ENCODE measurements around the gene MB. TPM values are rescaled to one million over a fixed set of nuclear protein-coding genes. Genes with fewer than 3 reads are reported as not detected.

MB gene
- total RNA-seq, 1 donor from 2014 or later, result not detected

DNA sequence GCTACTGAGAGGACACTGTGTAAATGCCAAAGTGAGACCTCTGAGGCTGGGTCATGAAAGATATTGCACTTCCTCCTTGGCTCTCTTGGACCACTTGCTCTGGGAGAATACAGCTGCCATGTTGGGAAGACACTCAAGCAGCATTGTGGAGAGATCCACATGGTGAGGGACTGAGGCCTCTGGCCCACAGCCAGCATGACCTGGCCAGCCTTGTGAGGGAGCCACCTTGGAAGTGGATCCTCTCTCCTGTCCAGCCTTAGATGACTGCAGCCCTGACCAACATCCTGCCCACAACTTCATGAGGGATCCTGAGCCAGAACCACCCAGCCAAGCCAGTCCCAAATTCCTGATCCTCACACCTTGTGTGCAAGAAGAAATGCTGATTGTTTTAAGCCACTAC, 30.4 kb downstream of the MB start:
- TF ChIP-seq, protein P1, sequence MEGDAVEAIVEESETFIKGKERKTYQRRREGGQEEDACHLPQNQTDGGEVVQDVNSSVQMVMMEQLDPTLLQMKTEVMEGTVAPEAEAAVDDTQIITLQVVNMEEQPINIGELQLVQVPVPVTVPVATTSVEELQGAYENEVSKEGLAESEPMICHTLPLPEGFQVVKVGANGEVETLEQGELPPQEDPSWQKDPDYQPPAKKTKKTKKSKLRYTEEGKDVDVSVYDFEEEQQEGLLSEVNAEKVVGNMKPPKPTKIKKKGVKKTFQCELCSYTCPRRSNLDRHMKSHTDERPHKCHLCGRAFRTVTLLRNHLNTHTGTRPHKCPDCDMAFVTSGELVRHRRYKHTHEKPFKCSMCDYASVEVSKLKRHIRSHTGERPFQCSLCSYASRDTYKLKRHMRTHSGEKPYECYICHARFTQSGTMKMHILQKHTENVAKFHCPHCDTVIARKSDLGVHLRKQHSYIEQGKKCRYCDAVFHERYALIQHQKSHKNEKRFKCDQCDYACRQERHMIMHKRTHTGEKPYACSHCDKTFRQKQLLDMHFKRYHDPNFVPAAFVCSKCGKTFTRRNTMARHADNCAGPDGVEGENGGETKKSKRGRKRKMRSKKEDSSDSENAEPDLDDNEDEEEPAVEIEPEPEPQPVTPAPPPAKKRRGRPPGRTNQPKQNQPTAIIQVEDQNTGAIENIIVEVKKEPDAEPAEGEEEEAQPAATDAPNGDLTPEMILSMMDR (IDR thresholded peaks at IDR 0.05), result no peak
- TF ChIP-seq EZH2phosphoT487 (IDR thresholded peaks at IDR 0.05) (no peak), EZH2 (IDR thresholded peaks at IDR 0.05) (no peak)
- Histone ChIP-seq H3K9ac (no peak overlapping the region), H3K36me3 (no peaks in the 10 kb centered on the region), H3F3A (ENCODE audit: low read depth) (no peaks in the 10 kb centered on the region), H3K4me2 (no peak overlapping the region), H3K9me3 (ENCODE audit: low read depth) (no peaks in the 10 kb centered on the region), H4K20me1 (ENCODE audit: low read depth) (no peaks in the 10 kb centered on the region), H3K79me2 (ENCODE audit: low read depth) (no peaks in the 10 kb centered on the region), H3K27me3 (no peaks in the 10 kb centered on the region), H3K27ac (no peak overlapping the region), H2AFZ (replicated peaks) (no peak overlapping the region), H3K4me3 (no peak overlapping the region), H3K4me1 (no peaks in the 10 kb centered on the region)
- no peak for DNase-seq (ENCODE audit: low spot score)
- peaks cover 3% of the 10 kb centered on the region for H3K4me1 Mint-ChIP-seq
- H3K9me3 Mint-ChIP-seq, result no peaks in the 10 kb centered on the region
- no peak overlapping the region for H3K4me3 Mint-ChIP-seq
- peaks cover 13% of the 10 kb centered on the region for H3K27me3 Mint-ChIP-seq (ENCODE audit: insufficient read depth, low read depth)
- H3K36me3 Mint-ChIP-seq, result no peaks in the 10 kb centered on the region
- no peak overlapping the region for H3K27ac Mint-ChIP-seq

DNA sequence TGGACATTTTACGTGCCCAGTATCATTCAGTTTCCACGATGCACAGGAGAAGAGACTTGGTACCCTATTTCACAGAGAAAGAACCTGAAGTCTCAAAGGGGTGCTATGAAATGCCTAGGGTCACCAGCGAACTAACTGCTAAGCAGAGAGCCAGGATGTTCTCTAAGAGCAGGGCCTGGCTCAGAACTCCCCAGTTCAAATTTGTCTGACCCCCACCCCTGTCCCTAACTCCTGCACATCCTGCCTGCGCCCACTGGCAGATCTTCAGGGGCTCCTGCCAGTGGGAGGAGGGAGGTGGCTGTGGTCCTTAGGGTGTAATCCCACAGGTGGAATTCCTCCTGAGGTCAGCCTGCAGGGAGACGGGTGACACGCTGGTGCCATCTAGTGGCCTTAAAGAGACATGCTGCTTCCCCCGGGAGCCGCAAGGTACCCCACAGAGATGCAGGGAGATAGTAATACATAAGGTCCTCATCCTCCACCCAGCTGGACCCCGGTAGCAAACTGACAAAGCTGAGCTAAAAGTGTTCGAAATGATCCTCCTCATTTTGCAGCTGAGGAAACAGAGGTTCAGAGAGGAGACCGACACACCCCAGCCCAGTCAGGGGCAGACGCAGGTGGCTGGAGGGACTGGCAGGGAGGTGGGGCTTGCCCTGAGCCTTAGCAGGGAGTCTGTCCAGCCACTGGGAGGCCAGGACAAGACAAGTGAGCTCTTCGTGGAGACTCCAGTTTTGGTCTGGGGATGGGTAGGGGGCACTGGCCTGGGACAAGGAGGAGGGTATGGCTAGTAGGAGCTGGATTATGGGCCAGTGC, 34.1 kb downstream of the MB start:
- H3K4me1 Mint-ChIP-seq, result no peaks in the 10 kb centered on the region
- H3K27ac Mint-ChIP-seq, result no peak overlapping the region
- Histone ChIP-seq H3K4me1 (no peaks in the 10 kb centered on the region), H3K27ac (no peak overlapping the region), H3F3A (ENCODE audit: low read depth) (no peaks in the 10 kb centered on the region), H3K4me2 (no peak overlapping the region), H3K27me3 (no peaks in the 10 kb centered on the region), H4K20me1 (ENCODE audit: low read depth) (no peaks in the 10 kb centered on the region), H2AFZ (replicated peaks) (no peak overlapping the region), H3K4me3 (no peak overlapping the region), H3K9me3 (ENCODE audit: low read depth) (no peaks in the 10 kb centered on the region), H3K36me3 (no peaks in the 10 kb centered on the region), H3K9ac (no peak overlapping the region), H3K79me2 (ENCODE audit: low read depth) (no peaks in the 10 kb centered on the region)
- peak; percentile 86 for DNase-seq (ENCODE audit: low spot score)
- no peaks in the 10 kb centered on the region for H3K36me3 Mint-ChIP-seq
- TF ChIP-seq EZH2 (IDR thresholded peaks at IDR 0.05) (no peak), EZH2phosphoT487 (IDR thresholded peaks at IDR 0.05) (no peak)
- TF ChIP-seq, protein P1 (IDR thresholded peaks at IDR 0.05), result peak; percentile 94
- no peak overlapping the region for H3K4me3 Mint-ChIP-seq
- H3K9me3 Mint-ChIP-seq, result no peaks in the 10 kb centered on the region
- H3K27me3 Mint-ChIP-seq (ENCODE audit: insufficient read depth, low read depth), result peaks cover 23% of the 10 kb centered on the region

GRCh38 chr22:35582218-35582860, 34.8 kb downstream of the MB start:
- Histone ChIP-seq H3K36me3 (no peaks in the 10 kb centered on the region), H3K79me2 (ENCODE audit: low read depth) (no peaks in the 10 kb centered on the region), H3K27ac (no peak overlapping the region), H3K4me1 (no peaks in the 10 kb centered on the region), H3F3A (ENCODE audit: low read depth) (no peaks in the 10 kb centered on the region), H3K27me3 (no peaks in the 10 kb centered on the region), H3K4me3 (no peak overlapping the region), H4K20me1 (ENCODE audit: low read depth) (no peaks in the 10 kb centered on the region), H3K4me2 (no peak overlapping the region), H3K9ac (no peak overlapping the region), H3K9me3 (ENCODE audit: low read depth) (no peaks in the 10 kb centered on the region), H2AFZ (replicated peaks) (no peak overlapping the region)
- Mint-ChIP-seq H3K9me3 (no peaks in the 10 kb centered on the region), H3K4me3 (no peak overlapping the region), H3K4me1 (no peaks in the 10 kb centered on the region), H3K27ac (no peak overlapping the region), H3K27me3 (ENCODE audit: insufficient read depth, low read depth) (peaks cover 23% of the 10 kb centered on the region), H3K36me3 (no peaks in the 10 kb centered on the region)
- TF ChIP-seq EZH2phosphoT487 (IDR thresholded peaks at IDR 0.05) (no peak), EZH2 (IDR thresholded peaks at IDR 0.05) (no peak)
- TF ChIP-seq, protein P1 (IDR thresholded peaks at IDR 0.05), result no peak
- DNase-seq (ENCODE audit: low spot score), result no peak
